Suprapubic skin (tissue), 4 donors: ENCODE results near the gene CALCR. TPM values are rescaled to one million over a fixed set of nuclear protein-coding genes. Genes with fewer than 3 reads are reported as not detected.

Experiments
- DNase-seq, 2 donors: peaks; one replicate each; pipeline ENCODE4 v3.0.0-alpha.2; 2019; ENCODE audit warnings: low spot score in 2 of 2
- H3K27ac ChIP-seq: fragments of 200-600 bp; sonication (generic); one replicate; pipeline ENCODE4 v1.5.1; 2019
- H3K27me3 ChIP-seq: fragments of 200-600 bp; sonication (generic); one replicate; pipeline ENCODE4 v1.5.1; 2019
- H3K36me3 ChIP-seq: fragments of 200-600 bp; sonication (generic); one replicate; pipeline ENCODE4 v1.5.1; 2019
- H3K4me1 ChIP-seq: fragments of 200-600 bp; sonication (generic); one replicate; pipeline ENCODE4 v1.5.1; 2019
- H3K4me3 ChIP-seq: fragments of 200-600 bp; sonication (generic); one replicate; pipeline ENCODE4 v1.5.1; 2019; ENCODE audit warnings: mild to moderate bottlenecking
- H3K9me3 ChIP-seq: fragments of 200-600 bp; sonication (generic); one replicate; pipeline ENCODE4 v1.5.1; 2019
- EP300 ChIP-seq: sonication (generic); formaldehyde crosslinking; IDR thresholded peaks from one replicate; pipeline ENCODE4 v1.6.1; 2017; ENCODE audit warnings: antibody characterized with exemption
- POLR2A ChIP-seq, 2 donors: fragments of 450-650 bp; IDR thresholded peaks; one replicate each; pipeline ENCODE4 v1.6.1; 2017; ENCODE audit warnings: antibody characterized with exemption in 2 of 2, mild to moderate bottlenecking in 2 of 2, moderate library complexity in 2 of 2
- POLR2AphosphoS5 ChIP-seq, 3 donors: sonication (generic); formaldehyde crosslinking; IDR thresholded peaks; one replicate each; pipeline ENCODE4 v1.6.1; 2017; ENCODE audit warnings: antibody characterized with exemption in 3 of 3
- WGBS: methylation state at CpG from one replicate; pipeline ENCODE4 v1.1.5; 2018; 5-methylcytosine and 5-hydroxymethylcytosine counted together
- total RNA-seq, 4 donors: library from RNA; depleted of rRNA; stranded (reverse); fragments of >200 nt; gene quantifications; one replicate each; pipeline ENCODE4 v1.1.0, GENCODE V29; 2016
- TF ChIP-seq, protein P1 (sequence below), 2 donors: fragments of 200-600 bp in 1 of 2; fragments of 450-650 bp in 1 of 2; sonication (generic) in 1 of 2; IDR thresholded peaks; one replicate each; pipeline ENCODE4 v1.5.1; 2016 to 2019; ENCODE audit warnings: antibody characterized with exemption in 2 of 2, mild to moderate bottlenecking in 1 of 2, moderate library complexity in 1 of 2

CALCR gene
- total RNA-seq, 4 donors from 2014 or later, result not detected

DNA sequence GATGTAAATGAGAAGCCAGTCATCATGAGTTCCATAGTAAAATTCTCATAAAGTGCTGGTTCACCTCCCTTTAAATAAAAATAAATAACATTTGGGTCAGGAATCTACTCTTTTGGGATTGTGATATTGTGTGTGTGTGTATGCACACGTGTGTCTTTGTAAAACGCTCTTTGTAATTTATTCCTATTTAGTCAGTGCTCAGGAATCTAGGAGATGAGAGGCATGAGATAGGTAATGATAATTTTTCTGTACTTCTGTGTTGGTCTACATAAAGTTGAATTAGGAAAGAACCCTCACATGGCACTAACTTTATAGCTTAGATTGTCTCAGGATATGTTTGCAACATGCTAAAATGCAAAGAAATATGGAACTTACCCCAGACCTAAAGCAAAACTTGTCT, 4.9 kb upstream of the CALCR start:
- Histone ChIP-seq H3K4me1 (peaks cover 11% of the 10 kb centered on the region), H3K9me3 (no peaks in the 10 kb centered on the region), H3K27ac (no peak overlapping the region), H3K27me3 (peaks cover 22% of the 10 kb centered on the region), H3K36me3 (no peaks in the 10 kb centered on the region), H3K4me3 (no peak overlapping the region)
- 73% methylated on average over 2 of the region's 2 CpGs for whole genome bisulfite sequencing
- DNase-seq, result no peak
- TF ChIP-seq POLR2A (IDR thresholded peaks at IDR 0.05), result no peak
- TF ChIP-seq POLR2AphosphoS5 (IDR thresholded peaks at IDR 0.05), result no peak
- no peak for TF ChIP-seq EP300
- TF ChIP-seq, protein P1, sequence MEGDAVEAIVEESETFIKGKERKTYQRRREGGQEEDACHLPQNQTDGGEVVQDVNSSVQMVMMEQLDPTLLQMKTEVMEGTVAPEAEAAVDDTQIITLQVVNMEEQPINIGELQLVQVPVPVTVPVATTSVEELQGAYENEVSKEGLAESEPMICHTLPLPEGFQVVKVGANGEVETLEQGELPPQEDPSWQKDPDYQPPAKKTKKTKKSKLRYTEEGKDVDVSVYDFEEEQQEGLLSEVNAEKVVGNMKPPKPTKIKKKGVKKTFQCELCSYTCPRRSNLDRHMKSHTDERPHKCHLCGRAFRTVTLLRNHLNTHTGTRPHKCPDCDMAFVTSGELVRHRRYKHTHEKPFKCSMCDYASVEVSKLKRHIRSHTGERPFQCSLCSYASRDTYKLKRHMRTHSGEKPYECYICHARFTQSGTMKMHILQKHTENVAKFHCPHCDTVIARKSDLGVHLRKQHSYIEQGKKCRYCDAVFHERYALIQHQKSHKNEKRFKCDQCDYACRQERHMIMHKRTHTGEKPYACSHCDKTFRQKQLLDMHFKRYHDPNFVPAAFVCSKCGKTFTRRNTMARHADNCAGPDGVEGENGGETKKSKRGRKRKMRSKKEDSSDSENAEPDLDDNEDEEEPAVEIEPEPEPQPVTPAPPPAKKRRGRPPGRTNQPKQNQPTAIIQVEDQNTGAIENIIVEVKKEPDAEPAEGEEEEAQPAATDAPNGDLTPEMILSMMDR (IDR thresholded peaks at IDR 0.05), result no peak

DNA sequence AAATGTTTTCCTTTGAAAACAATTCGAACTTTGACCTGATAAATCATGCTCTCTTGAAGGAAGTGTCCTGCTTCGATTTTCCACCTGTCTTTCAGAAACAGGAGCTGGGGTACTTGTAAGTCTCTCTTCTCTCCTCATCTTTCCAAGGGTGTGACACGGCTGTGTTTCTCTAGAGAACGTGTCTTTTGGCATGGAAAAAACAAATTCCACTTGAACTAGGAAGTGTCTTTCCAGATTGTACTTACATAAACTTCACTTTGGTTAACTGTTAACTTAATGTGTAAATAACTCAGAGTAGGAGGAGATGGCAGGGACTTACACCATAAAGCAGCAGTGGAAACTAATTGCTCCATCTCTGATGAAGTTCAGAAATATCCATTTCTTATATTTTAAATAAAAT, 4.2 kb upstream of the CALCR start:
- H3K27ac ChIP-seq, result no peak overlapping the region
- no peak overlapping the region for H3K4me3 ChIP-seq
- 42% methylated on average over 4 of the region's 4 CpGs for WGBS
- DNase-seq, result no peak
- H3K36me3 ChIP-seq, result no peaks in the 10 kb centered on the region
- H3K9me3 ChIP-seq, result no peaks in the 10 kb centered on the region
- H3K4me1 ChIP-seq, result peaks cover 15% of the 10 kb centered on the region
- TF ChIP-seq, protein P1 (IDR thresholded peaks at IDR 0.05), result no peak
- no peak for TF ChIP-seq EP300
- no peak for TF ChIP-seq POLR2AphosphoS5 (IDR thresholded peaks at IDR 0.05)
- peaks cover 29% of the 10 kb centered on the region for H3K27me3 ChIP-seq

DNA sequence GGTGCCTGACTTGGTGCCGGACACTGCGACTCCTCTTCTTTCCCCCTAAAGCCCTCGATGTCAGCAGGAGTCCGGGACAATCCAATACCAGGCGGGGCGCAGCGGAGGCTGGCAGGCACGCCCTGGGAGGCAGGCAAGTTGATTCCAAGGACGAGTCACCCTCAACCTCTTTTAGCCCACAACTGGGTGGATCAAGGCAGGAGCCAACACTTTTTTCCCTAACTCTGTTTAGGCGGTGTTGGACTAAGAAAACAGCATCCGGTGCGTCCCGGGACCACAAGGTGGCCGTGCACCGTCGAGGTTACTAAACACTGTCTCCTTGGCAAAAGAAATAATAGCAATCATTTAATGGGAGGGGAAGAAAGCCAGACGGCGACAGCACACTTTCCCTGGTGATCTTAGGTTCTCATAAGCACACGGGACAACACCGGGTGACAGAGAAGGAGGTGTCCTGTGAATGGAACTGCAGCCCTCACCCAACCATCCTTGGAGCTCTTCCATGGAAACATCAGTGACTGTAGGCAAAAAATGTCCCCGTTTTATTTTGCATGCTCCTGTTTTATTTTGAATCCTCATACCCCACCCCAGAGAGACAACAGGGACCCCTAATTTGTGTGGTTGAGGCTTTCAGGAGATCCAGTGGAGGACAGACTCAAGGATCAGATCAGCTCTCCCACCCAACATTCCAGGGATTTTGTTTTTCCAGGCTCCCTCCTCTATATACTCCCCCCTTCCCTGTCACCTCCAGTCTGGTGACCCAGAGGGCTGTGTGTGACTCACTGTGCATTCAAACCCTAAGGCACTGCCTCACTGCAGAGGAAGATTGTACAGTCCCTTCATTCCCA, 1.3 kb upstream of the CALCR start:
- TF ChIP-seq EP300 (no peak), POLR2A (IDR thresholded peaks at IDR 0.05) (no peak), POLR2AphosphoS5 (IDR thresholded peaks at IDR 0.05) (no peak)
- TF ChIP-seq, protein P1 (IDR thresholded peaks at IDR 0.05), result no peak
- H3K4me3 ChIP-seq, result peak overlapping the region; percentile 40
- H3K27me3 ChIP-seq, result peaks cover 37% of the 10 kb centered on the region
- no peaks in the 10 kb centered on the region for H3K9me3 ChIP-seq
- no peak overlapping the region for H3K27ac ChIP-seq
- DNase-seq, result no peak
- peaks cover 15% of the 10 kb centered on the region for H3K4me1 ChIP-seq
- WGBS, result 6% methylated on average over 21 of the region's 21 CpGs
- H3K36me3 ChIP-seq, result no peaks in the 10 kb centered on the region

DNA sequence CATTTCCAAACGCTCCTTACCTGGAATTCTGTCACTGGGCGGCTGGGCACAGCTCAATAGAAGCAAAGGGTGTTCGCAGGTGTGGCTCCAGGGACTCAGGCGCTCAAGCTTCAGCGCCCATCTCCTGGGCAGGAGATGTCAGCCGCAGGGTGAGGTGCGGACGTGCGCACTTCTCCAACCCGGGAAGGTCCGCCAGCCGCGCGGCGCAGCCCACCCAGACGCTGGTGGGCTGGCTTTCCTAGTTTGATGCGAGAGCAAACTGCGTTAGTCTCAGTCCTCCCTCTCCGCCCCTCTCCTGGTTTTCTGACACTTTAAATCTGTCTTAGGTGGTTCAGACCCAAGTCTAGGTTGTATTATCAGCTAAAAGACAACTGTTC, 267 bp downstream of the CALCR start:
- no peaks in the 10 kb centered on the region for H3K36me3 ChIP-seq
- no peak overlapping the region for H3K27ac ChIP-seq
- no peak for DNase-seq
- TF ChIP-seq POLR2A (IDR thresholded peaks at IDR 0.05), result no peak
- no peak for TF ChIP-seq POLR2AphosphoS5 (IDR thresholded peaks at IDR 0.05)
- no peak for TF ChIP-seq EP300
- TF ChIP-seq, protein P1 (IDR thresholded peaks at IDR 0.05), result no peak
- WGBS, result 3% methylated on average over 9 of the region's 19 CpGs
- peaks cover 37% of the 10 kb centered on the region for H3K27me3 ChIP-seq
- H3K4me1 ChIP-seq, result peaks cover 15% of the 10 kb centered on the region
- peak overlapping the region; percentile 40 for H3K4me3 ChIP-seq
- no peaks in the 10 kb centered on the region for H3K9me3 ChIP-seq

DNA sequence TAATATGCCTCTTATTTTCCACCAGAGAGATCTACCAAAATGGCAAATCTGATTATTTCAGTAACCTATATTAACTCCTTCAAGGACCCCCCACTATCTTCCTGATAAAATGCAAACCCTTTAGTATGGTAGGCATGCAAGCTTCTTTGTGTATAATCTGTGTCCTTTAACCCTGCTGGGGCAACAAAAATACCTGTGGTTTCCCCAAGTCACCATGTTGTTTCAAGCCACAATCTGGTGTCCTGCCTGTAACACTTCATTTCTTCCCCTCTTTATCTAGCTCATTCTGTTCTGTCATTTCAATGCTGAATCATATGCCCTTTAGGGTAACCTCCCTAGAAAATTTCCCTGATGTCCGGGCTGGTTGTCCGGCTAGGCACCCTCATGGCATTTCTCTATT, 5.3 kb downstream of the CALCR start:
- no peaks in the 10 kb centered on the region for H3K36me3 ChIP-seq
- WGBS, result 98% methylated on average over 2 of the region's 2 CpGs
- H3K27me3 ChIP-seq, result peaks cover 13% of the 10 kb centered on the region
- no peak for TF ChIP-seq POLR2A (IDR thresholded peaks at IDR 0.05)
- TF ChIP-seq EP300, result no peak
- TF ChIP-seq, protein P1 (IDR thresholded peaks at IDR 0.05), result no peak
- TF ChIP-seq POLR2AphosphoS5 (IDR thresholded peaks at IDR 0.05), result no peak
- no peak overlapping the region for H3K27ac ChIP-seq
- H3K9me3 ChIP-seq, result no peaks in the 10 kb centered on the region
- peaks cover 2% of the 10 kb centered on the region for H3K4me1 ChIP-seq
- H3K4me3 ChIP-seq, result no peak overlapping the region
- DNase-seq, result no peak
